HG03139 (cell line): ENCODE measurements around the gene CBFA2T3.
"Not testable (repeated sequence)": the region's sequence is repeated elsewhere in the genome, so short reads cannot be mapped to it uniquely, and the experiment has no call there.

Experiments used
- ATAC-seq: cut with Tn5 transposase; IDR thresholded peaks from one replicate; pipeline ENCODE4 v1.9.1; 2021; ENCODE audit not compliant: unreplicated experiment

CBFA2T3 gene

GRCh38 chr16:88910284-88911135, 66.5 kb downstream of the CBFA2T3 start:
- no peak for ATAC-seq

- ATAC-seq = no peak
Measured at GRCh38 chr16:88909431-88910210, 67.4 kb downstream of the CBFA2T3 start.

GRCh38 chr16:88908307-88908706, 68.7 kb downstream of the CBFA2T3 start:
- ATAC-seq = no peak

- no peak for ATAC-seq
Measured at GRCh38 chr16:88907768-88908167, 69.2 kb downstream of the CBFA2T3 start.

- ATAC-seq = no peak
Measured at GRCh38 chr16:88906535-88907105, 70.4 kb downstream of the CBFA2T3 start.

GRCh38 chr16:88906020-88906419, 71.0 kb downstream of the CBFA2T3 start:
- ATAC-seq = no peak

- no peak for ATAC-seq
Measured at GRCh38 chr16:88905563-88905962, 71.4 kb downstream of the CBFA2T3 start.

- ATAC-seq = no peak
Measured at GRCh38 chr16:88904676-88905365, 72.2 kb downstream of the CBFA2T3 start.

- no peak for ATAC-seq
Measured at GRCh38 chr16:88903267-88903666, 73.7 kb downstream of the CBFA2T3 start.

- ATAC-seq = no peak
Measured at GRCh38 chr16:88902744-88903143, 74.3 kb downstream of the CBFA2T3 start.

- no peak for ATAC-seq
Measured at GRCh38 chr16:88901718-88902337, 75.2 kb downstream of the CBFA2T3 start.

- no peak for ATAC-seq
Measured at GRCh38 chr16:88900662-88901052, 76.3 kb downstream of the CBFA2T3 start.

- no peak for ATAC-seq
Measured at GRCh38 chr16:88899901-88900661, 76.9 kb downstream of the CBFA2T3 start.

- no peak for ATAC-seq
Measured at GRCh38 chr16:88897696-88898425, 79.1 kb downstream of the CBFA2T3 start.

- no peak for ATAC-seq
Measured at GRCh38 chr16:88896238-88897070, 80.6 kb downstream of the CBFA2T3 start.

- ATAC-seq = no peak
Measured at GRCh38 chr16:88895335-88895734, 81.7 kb downstream of the CBFA2T3 start.

- ATAC-seq = no peak
Measured at GRCh38 chr16:88894681-88895300, 82.2 kb downstream of the CBFA2T3 start.

- not testable (repeated sequence) for ATAC-seq
Measured at GRCh38 chr16:88894266-88894665, 82.7 kb downstream of the CBFA2T3 start.
